SK-N-SH (cell line): Measurements from ENCODE around the gene ADAMTS7. TPM values are rescaled to one million over a fixed set of nuclear protein-coding genes. Genes with fewer than 3 reads are reported as not detected.

Experiments used
- CTCF ChIA-PET: fragments of 300-600, 350-600 bp; formaldehyde crosslinking; extraction: SDS; loops from one replicate; lab custom pipeline; 2021; lab: Yijun Ruan, JAX
- POLR2A ChIA-PET: fragments of 350-600 bp; sonication (Branson Sonifier 250); formaldehyde crosslinking; extraction: SDS; loops from one replicate; lab custom pipeline; 2020; ENCODE audit warnings: antibody characterized with exemption, inconsistent platforms; lab: Yijun Ruan, JAX
- DNase-seq: peaks from one replicate; pipeline ENCODE4 v3.0.0; 2012
- H2AFZ ChIP-seq: fragments of 200-600 bp; sonication (generic); 2 replicates; pipeline ENCODE4 v1.8.1; 2016; ENCODE audit warnings: antibody characterized with exemption, mild to moderate bottlenecking, low read depth
- H3F3A ChIP-seq: fragments of 200-600 bp; sonication (generic); replicated peaks from 2 replicates; pipeline ENCODE3; 2016; ENCODE audit warnings: antibody characterized with exemption, mild to moderate bottlenecking; ENCODE audit not compliant: insufficient read depth
- H3K27ac ChIP-seq, 2 experiments: fragments of 200-500 bp in 1 of 2; fragments of 200-600 bp in 1 of 2; sonication (Bioruptor generic) in 1 of 2; sonication (generic), shearing (Covaris generic) in 1 of 2; 2 replicates each; pipeline versions ENCODE4 v1.5.1 to v1.6.1; 2014 to 2016; ENCODE audit warnings: low read depth in 2 of 2, inconsistent platforms in 1 of 2, low read length in 1 of 2, mild to moderate bottlenecking in 1 of 2, mixed read lengths in 1 of 2
- H3K27me3 ChIP-seq: fragments of 200-600 bp; sonication (generic), shearing (Covaris generic); 2 replicates; pipeline ENCODE4 v1.6.1; 2016; ENCODE audit warnings: mixed run types; ENCODE audit not compliant: insufficient read depth
- H3K36me3 ChIP-seq, 2 experiments: fragments of 200-500 bp in 1 of 2; fragments of 200-600 bp in 1 of 2; sonication (Bioruptor generic) in 1 of 2; sonication (generic) in 1 of 2; replicated peaks in 1 of 2; 2 replicates each; pipeline versions ENCODE3 to v1.5.1; 2014 to 2016; ENCODE audit warnings: low read length in 1 of 2, mild to moderate bottlenecking in 1 of 2; ENCODE audit not compliant: insufficient read depth in 2 of 2, control insufficient read depth in 1 of 2
- H3K4me1 ChIP-seq, 2 experiments: fragments of 200-500 bp in 1 of 2; fragments of 200-600 bp in 1 of 2; sonication (Bioruptor generic) in 1 of 2; sonication (generic), shearing (Covaris generic) in 1 of 2; 2 replicates each; pipeline versions ENCODE4 v1.5.1 to v1.6.1; 2014 to 2016; ENCODE audit warnings: low read depth in 1 of 2, low read length in 1 of 2, mixed run types in 1 of 2; ENCODE audit not compliant: insufficient read depth in 2 of 2, control insufficient read depth in 1 of 2
- H3K4me2 ChIP-seq: fragments of 200-600 bp; sonication (generic), shearing (Covaris generic); 2 replicates; pipeline ENCODE4 v1.6.1; 2017; ENCODE audit warnings: mixed run types
- H3K4me3 ChIP-seq, 2 experiments: fragments of 200-500 bp in 1 of 2; fragments of 200-600 bp in 1 of 2; sonication (Bioruptor generic) in 1 of 2; sonication (generic), shearing (Covaris generic) in 1 of 2; 2 replicates each; pipeline versions ENCODE4 v1.5.1 to v1.8.1; 2014 to 2016; ENCODE audit warnings: low read depth in 2 of 2, inconsistent platforms in 1 of 2, low read length in 1 of 2, mild to moderate bottlenecking in 1 of 2, mixed read lengths in 1 of 2, moderate library complexity in 1 of 2
- H3K79me2 ChIP-seq: fragments of 200-600 bp; sonication (generic); 2 replicates; pipeline ENCODE4 v1.8.1; 2017; ENCODE audit warnings: mild to moderate bottlenecking; ENCODE audit not compliant: insufficient read depth
- H3K9ac ChIP-seq: fragments of 200-600 bp; sonication (generic); 2 replicates; pipeline ENCODE4 v1.6.1; 2017; ENCODE audit warnings: mixed run types
- H3K9me2 ChIP-seq: fragments of 200-600 bp; sonication (generic); 2 replicates; pipeline ENCODE4 v1.6.1; 2017; ENCODE audit warnings: mixed run types
- H3K9me3 ChIP-seq: fragments of 200-600 bp; sonication (generic); 2 replicates; pipeline ENCODE4 v1.6.1; 2017; ENCODE audit warnings: mixed run types, mild to moderate bottlenecking, moderate library complexity
- H4K20me1 ChIP-seq: fragments of 200-600 bp; sonication (generic); 2 replicates; pipeline ENCODE4 v1.6.1; 2017; ENCODE audit warnings: mild to moderate bottlenecking, mixed run types; ENCODE audit not compliant: insufficient read depth
- CHD2 ChIP-seq: fragments of 150-350 bp; IDR thresholded peaks from 2 replicates; pipeline ENCODE4 v1.6.1; 2018; ENCODE audit warnings: low read length; ENCODE audit not compliant: partially characterized antibody
- EP300 ChIP-seq, 2 experiments: IDR thresholded peaks; 2 replicates each; pipeline versions ENCODE4 v1.4.0 to v1.6.1; 2012; ENCODE audit warnings: borderline replicate concordance in 1 of 2, low read depth in 1 of 2, low read length in 1 of 2
- EZH2phosphoT487 ChIP-seq: fragments of 200-600 bp; sonication (generic); IDR thresholded peaks from 2 replicates; pipeline ENCODE4 v1.6.1; 2017; ENCODE audit warnings: low read depth, mixed run types, mild to moderate bottlenecking, antibody characterized with exemption, moderate library complexity, borderline replicate concordance
- FOXJ3 ChIP-seq: sonication (generic); formaldehyde crosslinking; IDR thresholded peaks from 2 replicates; pipeline ENCODE4 v1.5.1; 2020; ENCODE audit warnings: mild to moderate bottlenecking, missing genetic modification reagents
- FOXM1 ChIP-seq: IDR thresholded peaks from 2 replicates; pipeline ENCODE4 v1.4.0; 2012; ENCODE audit warnings: low read depth, mild to moderate bottlenecking
- GABPA ChIP-seq: IDR thresholded peaks from 2 replicates; pipeline ENCODE4 v1.4.0; 2012; ENCODE audit warnings: low read depth, mild to moderate bottlenecking
- JUND ChIP-seq: IDR thresholded peaks from 2 replicates; pipeline ENCODE4 v1.4.0; 2012
- MXI1 ChIP-seq: IDR thresholded peaks from 2 replicates; pipeline ENCODE4 v1.6.1; 2012; ENCODE audit warnings: mild to moderate bottlenecking, low read depth, low read length, improper control_type of control experiment
- NFIC ChIP-seq: IDR thresholded peaks from 2 replicates; pipeline ENCODE4 v1.4.0; 2012; ENCODE audit warnings: borderline replicate concordance
- SIN3A ChIP-seq: IDR thresholded peaks from 2 replicates; pipeline ENCODE4 v1.6.1; 2012; ENCODE audit warnings: low read depth, mild to moderate bottlenecking, low read length, moderate library complexity, borderline replicate concordance
- TCF12 ChIP-seq: IDR thresholded peaks from 2 replicates; pipeline ENCODE4 v1.4.0; 2012
- YY1 ChIP-seq: IDR thresholded peaks from 2 replicates; pipeline ENCODE4 v1.4.0; 2012; ENCODE audit warnings: low read depth, mild to moderate bottlenecking
- WGBS: methylation state at CpG from one replicate; pipeline ENCODE4 v1.1.6; 2017; ENCODE audit warnings: low lambda C conversion rate; 5-methylcytosine and 5-hydroxymethylcytosine counted together
- polyA plus RNA-seq, 3 experiments: library from polyadenylated mRNA; depleted of rRNA; stranded (reverse); fragments of >200 nt; gene quantifications; 2 replicates each; pipeline ENCODE4 v1.2.3, GENCODE V29; 2012
- TF ChIP-seq, protein P1 (sequence below): IDR thresholded peaks from 2 replicates; pipeline ENCODE4 v1.4.0; 2012; ENCODE audit warnings: low read depth, borderline replicate concordance
- TF ChIP-seq, protein P2 (sequence below): IDR thresholded peaks from 2 replicates; pipeline ENCODE4 v1.4.0; 2012; ENCODE audit warnings: low read depth, borderline replicate concordance
- TF ChIP-seq, protein P3 (sequence below): IDR thresholded peaks from 2 replicates; pipeline ENCODE4 v1.4.0; 2012; ENCODE audit warnings: low read depth
- TF ChIP-seq, protein P4 (sequence below): fragments of 150-350 bp; IDR thresholded peaks from 2 replicates; pipeline ENCODE4 v1.6.1; 2017; ENCODE audit warnings: antibody characterized with exemption, low read length, low read depth, borderline replicate concordance
- TF ChIP-seq, protein P5 (sequence below): fragments of 200-600 bp; sonication (generic); IDR thresholded peaks from 2 replicates; pipeline ENCODE4 v1.6.1; 2017; ENCODE audit warnings: antibody characterized with exemption, mild to moderate bottlenecking, moderate library complexity
- TF ChIP-seq, protein P6 (sequence below): IDR thresholded peaks from 2 replicates; pipeline ENCODE4; 2012

The ADAMTS7 gene
- polyA plus RNA-seq, 1 of the 3 experiments (the other 2 are of a cell fraction) = 17.9 TPM

DNA sequence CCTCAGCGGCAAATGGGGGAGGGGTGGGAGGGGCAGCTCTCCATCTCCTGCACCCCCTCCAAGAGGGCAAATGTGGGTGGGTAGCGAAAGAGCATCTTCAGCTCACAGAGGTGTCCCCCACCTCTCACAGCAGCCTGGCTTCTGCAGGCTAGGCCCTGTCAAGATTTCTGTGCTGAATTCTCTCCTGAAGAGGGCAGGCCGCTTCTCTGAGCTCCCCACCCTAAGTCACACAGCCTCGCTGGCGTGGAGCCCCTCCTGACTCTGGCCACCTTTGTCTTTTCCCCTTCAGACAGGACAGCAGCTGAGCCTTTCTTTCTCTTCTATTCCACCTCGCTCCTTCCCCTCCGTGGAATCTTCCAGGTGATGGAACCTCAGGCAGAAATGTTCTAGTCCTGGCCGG is 26.3 kb upstream of the ADAMTS7 start:
- TF ChIP-seq FOXJ3 (no peak), NFIC (no peak), CHD2 (no peak), EP300 (IDR thresholded peaks at IDR 0.05; ENCODE audit: borderline replicate concordance in 1 of 2, low read depth in 1 of 2, low read length in 1 of 2) (no peak), MXI1 (no peak), FOXM1 (no peak), JUND (no peak), GABPA (no peak), SIN3A (no peak)
- TF ChIP-seq, protein P1, sequence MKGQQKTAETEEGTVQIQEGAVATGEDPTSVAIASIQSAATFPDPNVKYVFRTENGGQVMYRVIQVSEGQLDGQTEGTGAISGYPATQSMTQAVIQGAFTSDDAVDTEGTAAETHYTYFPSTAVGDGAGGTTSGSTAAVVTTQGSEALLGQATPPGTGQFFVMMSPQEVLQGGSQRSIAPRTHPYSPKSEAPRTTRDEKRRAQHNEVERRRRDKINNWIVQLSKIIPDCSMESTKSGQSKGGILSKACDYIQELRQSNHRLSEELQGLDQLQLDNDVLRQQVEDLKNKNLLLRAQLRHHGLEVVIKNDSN = no peak
- TF ChIP-seq, protein P2, sequence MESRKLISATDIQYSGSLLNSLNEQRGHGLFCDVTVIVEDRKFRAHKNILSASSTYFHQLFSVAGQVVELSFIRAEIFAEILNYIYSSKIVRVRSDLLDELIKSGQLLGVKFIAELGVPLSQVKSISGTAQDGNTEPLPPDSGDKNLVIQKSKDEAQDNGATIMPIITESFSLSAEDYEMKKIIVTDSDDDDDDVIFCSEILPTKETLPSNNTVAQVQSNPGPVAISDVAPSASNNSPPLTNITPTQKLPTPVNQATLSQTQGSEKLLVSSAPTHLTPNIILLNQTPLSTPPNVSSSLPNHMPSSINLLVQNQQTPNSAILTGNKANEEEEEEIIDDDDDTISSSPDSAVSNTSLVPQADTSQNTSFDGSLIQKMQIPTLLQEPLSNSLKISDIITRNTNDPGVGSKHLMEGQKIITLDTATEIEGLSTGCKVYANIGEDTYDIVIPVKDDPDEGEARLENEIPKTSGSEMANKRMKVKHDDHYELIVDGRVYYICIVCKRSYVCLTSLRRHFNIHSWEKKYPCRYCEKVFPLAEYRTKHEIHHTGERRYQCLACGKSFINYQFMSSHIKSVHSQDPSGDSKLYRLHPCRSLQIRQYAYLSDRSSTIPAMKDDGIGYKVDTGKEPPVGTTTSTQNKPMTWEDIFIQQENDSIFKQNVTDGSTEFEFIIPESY = no peak
- TF ChIP-seq, protein P3, sequence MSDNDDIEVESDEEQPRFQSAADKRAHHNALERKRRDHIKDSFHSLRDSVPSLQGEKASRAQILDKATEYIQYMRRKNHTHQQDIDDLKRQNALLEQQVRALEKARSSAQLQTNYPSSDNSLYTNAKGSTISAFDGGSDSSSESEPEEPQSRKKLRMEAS = no peak
- TF ChIP-seq, protein P4, sequence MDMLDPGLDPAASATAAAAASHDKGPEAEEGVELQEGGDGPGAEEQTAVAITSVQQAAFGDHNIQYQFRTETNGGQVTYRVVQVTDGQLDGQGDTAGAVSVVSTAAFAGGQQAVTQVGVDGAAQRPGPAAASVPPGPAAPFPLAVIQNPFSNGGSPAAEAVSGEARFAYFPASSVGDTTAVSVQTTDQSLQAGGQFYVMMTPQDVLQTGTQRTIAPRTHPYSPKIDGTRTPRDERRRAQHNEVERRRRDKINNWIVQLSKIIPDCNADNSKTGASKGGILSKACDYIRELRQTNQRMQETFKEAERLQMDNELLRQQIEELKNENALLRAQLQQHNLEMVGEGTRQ = no peak
- CTCF ChIA-PET = no interaction called here
- Histone ChIP-seq H3K4me3 (no peak overlapping the region), H3K9ac (no peak overlapping the region), H3K79me2 (no peaks in the 10 kb centered on the region), H2AFZ (no peak overlapping the region), H3K27me3 (no peaks in the 10 kb centered on the region), H3K9me3 (no peaks in the 10 kb centered on the region), H4K20me1 (no peaks in the 10 kb centered on the region), H3K27ac (no peak overlapping the region), H3F3A (no peaks in the 10 kb centered on the region), H3K4me1 (peaks cover 0 to 2% of the 10 kb centered on the region in 2 experiments; a peak in 1 of 4 replicates), H3K36me3 (no peaks in the 10 kb centered on the region), H3K9me2 (no peaks in the 10 kb centered on the region), H3K4me2 (no peak overlapping the region)
- POLR2A ChIA-PET = no interaction called here
- DNase-seq = no peak
- 93% methylated on average over 7 of the region's 8 CpGs for WGBS

DNA sequence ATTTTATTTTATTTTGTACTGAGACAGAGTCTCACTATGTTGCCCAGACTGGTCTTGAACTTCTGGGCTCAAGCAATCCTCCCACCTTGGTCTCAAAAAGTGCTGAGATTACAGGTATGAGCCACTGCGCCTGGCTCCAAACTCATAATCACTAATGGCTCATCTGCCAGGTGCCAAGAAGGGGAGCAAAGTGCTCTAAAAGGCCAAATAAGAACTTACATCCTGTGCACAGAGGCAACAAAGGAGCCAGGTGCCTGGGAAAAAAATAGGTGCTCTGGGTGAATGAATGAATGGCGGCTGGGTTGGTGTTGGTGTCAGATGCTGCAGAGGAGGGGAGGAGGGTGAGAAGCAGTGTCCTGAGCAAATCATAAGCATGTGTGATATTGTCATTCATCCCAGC is 25.9 kb upstream of the ADAMTS7 start:
- Histone ChIP-seq H3K4me2 (no peak overlapping the region), H3K79me2 (no peaks in the 10 kb centered on the region), H2AFZ (no peak overlapping the region), H3K36me3 (no peaks in the 10 kb centered on the region), H3K27me3 (no peaks in the 10 kb centered on the region), H3K4me3 (no peak overlapping the region), H3K9me3 (no peaks in the 10 kb centered on the region), H3F3A (no peaks in the 10 kb centered on the region), H4K20me1 (no peaks in the 10 kb centered on the region), H3K9ac (no peak overlapping the region), H3K4me1 (peaks cover 0 to 2% of the 10 kb centered on the region in 2 experiments; a peak in 1 of 4 replicates), H3K9me2 (no peaks in the 10 kb centered on the region), H3K27ac (no peak overlapping the region)
- 85% methylated on average over 2 of the region's 2 CpGs for WGBS
- TF ChIP-seq, protein P5, sequence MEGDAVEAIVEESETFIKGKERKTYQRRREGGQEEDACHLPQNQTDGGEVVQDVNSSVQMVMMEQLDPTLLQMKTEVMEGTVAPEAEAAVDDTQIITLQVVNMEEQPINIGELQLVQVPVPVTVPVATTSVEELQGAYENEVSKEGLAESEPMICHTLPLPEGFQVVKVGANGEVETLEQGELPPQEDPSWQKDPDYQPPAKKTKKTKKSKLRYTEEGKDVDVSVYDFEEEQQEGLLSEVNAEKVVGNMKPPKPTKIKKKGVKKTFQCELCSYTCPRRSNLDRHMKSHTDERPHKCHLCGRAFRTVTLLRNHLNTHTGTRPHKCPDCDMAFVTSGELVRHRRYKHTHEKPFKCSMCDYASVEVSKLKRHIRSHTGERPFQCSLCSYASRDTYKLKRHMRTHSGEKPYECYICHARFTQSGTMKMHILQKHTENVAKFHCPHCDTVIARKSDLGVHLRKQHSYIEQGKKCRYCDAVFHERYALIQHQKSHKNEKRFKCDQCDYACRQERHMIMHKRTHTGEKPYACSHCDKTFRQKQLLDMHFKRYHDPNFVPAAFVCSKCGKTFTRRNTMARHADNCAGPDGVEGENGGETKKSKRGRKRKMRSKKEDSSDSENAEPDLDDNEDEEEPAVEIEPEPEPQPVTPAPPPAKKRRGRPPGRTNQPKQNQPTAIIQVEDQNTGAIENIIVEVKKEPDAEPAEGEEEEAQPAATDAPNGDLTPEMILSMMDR = no peak
- TF ChIP-seq, protein P6, sequence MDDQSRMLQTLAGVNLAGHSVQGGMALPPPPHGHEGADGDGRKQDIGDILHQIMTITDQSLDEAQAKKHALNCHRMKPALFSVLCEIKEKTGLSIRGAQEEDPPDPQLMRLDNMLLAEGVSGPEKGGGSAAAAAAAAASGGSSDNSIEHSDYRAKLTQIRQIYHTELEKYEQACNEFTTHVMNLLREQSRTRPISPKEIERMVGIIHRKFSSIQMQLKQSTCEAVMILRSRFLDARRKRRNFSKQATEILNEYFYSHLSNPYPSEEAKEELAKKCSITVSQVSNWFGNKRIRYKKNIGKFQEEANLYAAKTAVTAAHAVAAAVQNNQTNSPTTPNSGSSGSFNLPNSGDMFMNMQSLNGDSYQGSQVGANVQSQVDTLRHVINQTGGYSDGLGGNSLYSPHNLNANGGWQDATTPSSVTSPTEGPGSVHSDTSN = no peak
- TF ChIP-seq EZH2phosphoT487 = no peak
- TF ChIP-seq YY1 = no peak
- no peak for TF ChIP-seq TCF12
- ChIA-PET CTCF (no interaction called here), POLR2A (no interaction called here)
- no peak for DNase-seq
